Stimulated activated naive CD4-positive, alpha-beta T cell treated with Interleukin-2 at 50 U/mL for 16 hours (primary cell): ENCODE results near the gene TPP1.

Experiments used
- DNase-seq: peaks from one replicate; lab custom pipeline; 2025; lab: John Stamatoyannopoulos, UW

The TPP1 gene

GRCh38 chr11:6627762-6628241, 8.6 kb upstream of the TPP1 start:
- DNase-seq: no peak

DNA sequence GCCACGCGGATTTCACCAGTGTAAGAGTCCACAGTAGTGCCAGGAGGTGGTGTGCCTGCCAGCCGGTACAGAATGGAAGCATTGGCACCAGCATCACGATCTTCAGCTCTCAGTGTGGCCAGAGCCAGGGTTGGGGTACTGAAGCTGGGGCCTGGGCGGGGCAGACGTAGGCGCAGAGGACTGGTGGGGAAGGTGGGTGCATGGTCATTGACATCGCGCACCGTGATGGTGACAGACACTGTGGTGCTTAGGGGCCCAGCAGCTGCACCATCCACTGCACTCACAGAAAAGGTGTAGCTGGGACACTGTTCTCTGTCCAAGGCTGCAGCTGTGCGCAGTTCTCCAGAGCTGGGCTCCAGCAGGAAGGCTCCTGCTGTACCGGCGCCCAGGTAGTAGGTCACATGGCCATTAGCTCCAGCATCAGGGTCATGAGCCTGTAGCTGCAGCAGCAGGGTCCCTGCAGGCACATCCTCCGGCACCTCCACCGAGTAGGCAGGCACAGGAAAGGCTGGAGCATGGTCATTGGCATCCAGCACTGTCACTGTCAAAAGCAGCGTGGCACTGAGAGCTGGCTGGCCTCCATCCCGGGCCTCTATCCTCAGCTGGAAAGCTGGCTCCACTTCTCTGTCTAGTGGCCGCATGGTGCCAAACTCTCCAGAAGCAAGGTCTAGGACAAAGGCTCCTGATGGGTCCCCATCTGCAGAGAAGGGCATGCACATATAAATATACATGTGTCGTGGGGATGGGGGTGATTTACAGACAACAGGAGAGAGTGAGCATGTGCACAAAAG, 7.9 kb upstream of the TPP1 start:
- no peak for DNase-seq

DNA sequence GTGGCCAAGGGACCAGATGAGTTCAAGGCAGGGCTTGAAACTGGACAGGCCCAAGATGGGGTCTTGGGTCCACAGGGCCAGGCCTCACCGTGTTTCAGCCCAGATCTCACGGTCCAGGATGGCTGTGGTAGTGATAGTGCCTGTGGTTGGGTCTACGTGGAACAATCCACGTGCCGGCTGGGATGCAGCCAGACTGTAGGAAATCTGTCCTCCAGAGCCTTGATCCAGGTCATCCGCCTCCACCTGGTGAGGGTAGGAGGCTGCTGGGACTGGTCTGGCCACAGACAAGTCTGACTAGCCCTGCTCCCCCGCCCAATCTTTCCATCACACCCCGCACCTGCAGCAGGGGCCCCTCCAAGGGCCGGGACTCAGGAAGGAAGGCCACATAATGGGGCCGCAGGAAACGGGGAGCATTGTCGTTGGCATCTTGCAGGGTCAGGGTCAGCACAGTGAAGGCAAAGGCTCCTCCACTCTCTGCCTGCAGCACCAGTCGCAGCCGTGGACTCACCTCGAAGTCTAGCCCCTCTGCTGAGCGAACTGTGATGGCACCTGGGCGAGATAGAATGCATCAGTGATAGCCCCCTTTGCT, 6.7 kb upstream of the TPP1 start:
- DNase-seq: no peak

DNA sequence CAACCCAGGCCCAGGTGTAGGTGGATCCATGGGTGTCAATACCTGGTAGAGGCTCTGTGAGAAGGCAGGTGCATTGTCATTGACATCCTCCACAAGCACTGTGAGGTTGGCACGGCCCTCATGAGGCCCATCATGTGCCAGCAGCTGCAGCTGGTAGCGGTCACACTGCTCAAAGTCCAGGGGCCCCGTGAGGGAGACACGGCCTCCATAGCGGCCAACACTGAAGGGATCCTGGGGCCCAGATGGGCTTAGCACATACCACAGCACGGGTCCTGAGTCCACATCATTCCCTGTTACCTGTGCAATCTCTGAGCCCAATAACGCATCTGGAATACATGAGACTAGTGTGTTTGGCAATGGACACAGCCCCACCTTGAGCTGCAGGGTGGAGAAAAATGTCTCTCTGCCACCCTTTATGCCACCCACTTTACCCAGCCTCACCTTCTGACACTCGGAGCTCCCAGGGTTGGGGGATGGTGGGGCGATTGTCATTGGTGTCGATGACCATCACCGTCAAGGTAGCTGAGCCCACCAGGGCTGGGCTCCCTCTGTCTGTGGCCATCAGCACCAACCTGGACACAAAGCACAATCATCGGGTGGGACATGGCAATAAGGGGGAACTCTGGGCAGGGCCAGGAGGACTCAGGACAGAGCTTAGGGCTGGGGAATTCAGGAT, 6.1 kb upstream of the TPP1 start:
- no peak for DNase-seq

DNA sequence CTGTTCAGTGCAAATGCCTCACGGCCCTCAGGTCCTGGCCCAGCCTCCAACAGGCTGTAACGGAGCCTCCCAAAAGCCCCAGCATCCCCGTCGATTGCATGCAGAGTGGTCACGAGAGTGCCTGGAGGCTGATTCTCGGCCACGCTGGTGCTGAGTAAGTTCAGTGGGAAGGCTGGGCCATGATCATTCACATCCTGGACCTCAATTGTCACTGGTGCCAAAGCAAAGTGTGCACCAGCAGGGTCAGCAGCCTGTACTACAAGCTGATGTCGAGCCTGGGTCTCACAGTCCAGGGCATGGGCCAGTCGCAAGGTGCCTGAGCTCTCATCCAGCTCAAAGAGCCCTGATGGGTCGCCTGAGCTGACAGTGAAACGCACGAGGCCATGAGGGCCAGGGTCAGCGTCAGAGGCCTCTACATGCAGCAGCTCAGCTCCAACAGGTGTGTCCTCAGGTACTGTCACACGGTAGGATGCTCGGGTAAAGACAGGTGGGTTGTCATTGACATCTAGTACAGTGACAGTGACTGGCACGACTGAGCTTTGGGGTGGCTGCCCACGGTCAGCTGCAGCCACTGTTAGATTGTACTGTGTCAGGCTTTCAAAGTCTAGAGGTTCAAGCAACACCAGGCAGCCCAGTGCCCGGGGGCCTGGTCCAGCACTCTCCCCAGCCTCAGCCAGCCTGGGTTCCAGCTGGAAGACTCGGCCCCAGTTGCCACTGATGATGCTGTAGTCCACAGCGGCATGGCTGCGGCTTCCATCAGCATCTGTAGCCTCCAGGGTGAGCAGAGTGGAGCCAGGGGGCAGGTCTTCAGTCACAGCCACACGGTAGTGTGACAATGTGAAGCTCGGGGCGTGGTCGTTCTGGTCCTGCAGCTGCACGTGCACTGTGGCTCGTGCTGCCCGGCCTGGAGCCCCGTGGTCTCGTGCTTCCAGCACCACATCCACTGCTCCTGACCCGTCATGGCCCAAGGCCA, 4.5 kb upstream of the TPP1 start:
- no peak for DNase-seq

- no peak for DNase-seq
Measured at GRCh38 chr11:6622261-6623171, 3.3 kb upstream of the TPP1 start.

DNA sequence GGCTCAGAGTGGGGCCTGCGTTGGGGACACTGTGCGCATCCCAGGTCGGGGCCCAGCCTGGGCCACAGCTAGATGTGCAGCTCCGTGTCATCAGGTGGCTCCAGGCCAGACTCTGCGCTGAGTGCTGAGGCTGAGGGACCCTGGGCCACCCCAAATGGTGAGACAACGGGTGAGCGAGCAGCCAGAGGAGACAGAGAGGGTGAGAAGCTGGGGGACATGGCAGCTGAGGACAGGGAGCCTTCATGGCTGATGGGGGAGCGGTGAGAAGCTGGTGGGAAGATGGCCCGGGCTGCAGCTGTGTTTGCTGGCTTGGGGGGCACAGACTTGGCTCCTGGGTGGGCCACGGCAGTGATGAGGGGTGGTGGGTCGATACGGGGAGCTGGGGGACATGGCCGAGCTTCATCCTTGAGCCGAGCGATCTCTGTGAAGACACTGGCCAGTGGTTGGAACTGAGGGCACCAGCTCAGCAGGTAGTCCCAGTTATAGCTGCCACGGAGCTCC, 2.5 kb upstream of the TPP1 start:
- DNase-seq: no peak

DNA sequence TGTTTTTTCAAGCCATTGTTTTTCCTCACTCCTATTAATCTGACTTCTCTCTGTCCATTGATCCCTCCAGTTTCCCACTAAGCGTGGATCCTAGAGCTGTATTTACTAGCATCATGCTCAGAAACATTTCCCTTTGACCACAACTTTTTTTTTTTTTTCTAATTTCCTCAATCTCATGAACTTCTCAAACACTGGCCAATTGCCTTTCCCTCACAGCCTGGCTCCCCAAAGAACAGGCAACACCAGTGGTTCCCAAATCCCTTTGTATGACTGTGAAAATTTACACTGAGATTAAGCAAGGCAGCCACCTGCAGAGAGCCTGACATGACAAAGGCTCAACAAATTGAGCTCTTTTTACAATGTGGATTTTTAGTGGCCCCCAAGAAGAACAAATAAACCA, 1.4 kb upstream of the TPP1 start:
- no peak for DNase-seq

DNA sequence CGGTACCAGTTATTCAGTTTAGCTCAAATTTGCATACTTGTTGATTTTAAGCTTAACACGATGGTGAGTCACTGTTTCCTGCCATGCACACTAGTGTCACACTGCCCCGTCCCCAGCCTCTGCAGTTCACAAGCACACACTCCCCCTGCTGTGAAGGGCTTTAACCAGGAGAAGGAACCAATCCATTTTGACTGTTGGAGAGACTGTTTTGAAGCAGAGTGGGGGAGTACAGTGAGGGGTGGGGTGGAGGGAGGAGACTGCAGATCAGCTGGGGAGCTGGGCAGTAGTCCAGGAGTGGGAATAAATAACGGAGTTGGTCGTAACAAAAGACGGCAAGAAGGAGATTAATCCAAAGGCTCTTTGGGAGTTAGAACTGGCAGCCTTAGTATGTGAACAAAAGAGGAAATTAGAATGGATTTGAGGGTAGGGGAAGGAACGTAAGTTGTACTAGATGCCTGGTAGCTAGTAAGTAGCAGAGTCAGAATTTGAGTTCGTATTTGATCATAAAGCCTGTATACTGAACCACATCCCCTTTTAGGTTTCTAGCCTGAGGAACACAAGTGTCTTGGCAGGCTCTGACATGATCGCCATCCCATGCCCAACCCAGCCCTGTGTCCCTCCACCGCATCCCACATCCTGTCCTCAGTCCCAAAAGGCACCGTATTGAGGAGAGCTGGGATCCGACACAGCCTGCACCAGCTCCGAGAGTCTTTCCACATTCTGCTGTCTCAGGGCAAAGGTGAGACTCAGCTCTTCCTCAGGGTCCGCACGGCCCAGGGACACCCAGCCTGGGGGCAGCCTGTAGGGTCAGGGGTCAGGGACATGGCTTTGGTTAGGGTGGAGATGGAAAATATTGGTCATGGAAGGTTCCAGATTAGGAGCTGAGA, 862 bp downstream of the TPP1 start:
- DNase-seq: peak; percentile 69

DNA sequence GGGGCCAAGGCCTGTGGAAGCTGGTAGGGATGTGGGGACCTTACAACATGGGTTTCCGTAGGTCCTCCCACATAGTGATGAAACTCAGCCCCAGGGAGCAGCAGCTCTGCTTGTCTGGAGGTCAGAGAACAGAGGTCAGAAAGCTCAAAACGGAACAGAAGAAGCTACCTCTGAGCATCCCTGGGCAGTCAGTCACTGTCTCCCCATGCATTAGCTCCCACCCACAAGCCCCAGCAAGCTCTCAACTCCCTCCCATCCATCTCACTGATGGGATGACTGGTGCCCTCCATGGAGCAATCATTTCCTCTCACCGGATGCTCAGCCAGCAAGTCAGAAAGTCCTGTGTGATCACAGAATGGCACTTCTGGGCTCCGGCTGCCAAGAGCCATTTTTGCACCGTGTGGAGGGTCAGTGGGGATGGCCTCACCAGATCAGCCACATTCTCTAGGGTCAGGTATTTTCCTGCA, 1.9 kb downstream of the TPP1 start:
- DNase-seq: no peak

DNA sequence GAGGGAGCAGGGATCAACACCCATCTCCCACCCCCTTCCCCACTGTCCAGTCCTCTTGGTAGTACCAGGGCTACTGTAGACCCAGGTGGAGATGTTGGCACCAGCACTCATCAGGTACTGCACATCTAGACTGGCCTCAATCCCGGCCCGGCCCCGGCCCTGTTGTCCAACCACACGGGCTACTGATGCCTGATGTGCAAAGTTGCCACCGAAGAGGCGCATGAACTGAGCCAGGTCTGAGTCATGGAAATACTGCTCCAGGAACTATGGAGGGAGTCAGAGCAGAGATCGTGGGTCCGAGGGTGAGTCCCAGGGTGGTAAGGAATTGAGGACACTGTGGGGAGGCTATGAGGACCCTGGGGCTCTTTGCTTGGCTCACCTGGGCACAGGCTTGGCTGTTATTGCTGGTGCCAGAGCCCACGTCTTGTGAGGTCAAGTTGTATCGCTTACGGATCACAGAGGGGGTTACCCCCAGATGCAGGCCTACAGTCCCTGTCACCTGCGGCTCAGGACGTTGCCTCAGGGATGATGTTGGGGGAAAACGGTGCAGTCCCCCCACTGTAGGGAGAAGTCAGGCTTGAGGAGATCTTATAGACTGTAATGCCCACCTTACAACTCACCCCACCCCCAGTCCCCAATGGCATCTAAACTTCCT, 2.5 kb downstream of the TPP1 start:
- DNase-seq: no peak

GRCh38 chr11:6615882-6616585, 3.2 kb downstream of the TPP1 start:
- DNase-seq: no peak

GRCh38 chr11:6615046-6615445, 4.2 kb downstream of the TPP1 start:
- DNase-seq: no peak

DNA sequence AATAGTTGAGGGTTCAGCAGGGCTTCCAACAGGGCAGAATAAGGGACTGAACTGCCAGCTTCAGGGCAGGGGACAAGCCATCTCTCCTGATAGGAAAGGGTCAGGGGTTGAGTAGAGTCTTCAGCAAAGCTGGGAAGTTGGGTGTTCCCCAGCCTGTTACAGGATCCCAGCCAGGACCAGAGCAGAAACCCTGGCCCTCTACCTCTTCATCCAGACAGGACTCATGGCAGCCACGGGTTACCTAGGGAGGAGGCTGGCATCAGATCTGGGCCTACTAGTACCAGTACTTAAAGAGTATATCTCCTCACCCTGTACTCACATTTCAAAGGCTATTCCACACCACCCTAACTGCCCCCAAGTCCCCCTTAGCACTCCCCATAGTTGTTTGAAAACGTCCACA, 4.8 kb downstream of the TPP1 start:
- DNase-seq: no peak

GRCh38 chr11:6613496-6613895, 5.7 kb downstream of the TPP1 start:
- no peak for DNase-seq

DNA sequence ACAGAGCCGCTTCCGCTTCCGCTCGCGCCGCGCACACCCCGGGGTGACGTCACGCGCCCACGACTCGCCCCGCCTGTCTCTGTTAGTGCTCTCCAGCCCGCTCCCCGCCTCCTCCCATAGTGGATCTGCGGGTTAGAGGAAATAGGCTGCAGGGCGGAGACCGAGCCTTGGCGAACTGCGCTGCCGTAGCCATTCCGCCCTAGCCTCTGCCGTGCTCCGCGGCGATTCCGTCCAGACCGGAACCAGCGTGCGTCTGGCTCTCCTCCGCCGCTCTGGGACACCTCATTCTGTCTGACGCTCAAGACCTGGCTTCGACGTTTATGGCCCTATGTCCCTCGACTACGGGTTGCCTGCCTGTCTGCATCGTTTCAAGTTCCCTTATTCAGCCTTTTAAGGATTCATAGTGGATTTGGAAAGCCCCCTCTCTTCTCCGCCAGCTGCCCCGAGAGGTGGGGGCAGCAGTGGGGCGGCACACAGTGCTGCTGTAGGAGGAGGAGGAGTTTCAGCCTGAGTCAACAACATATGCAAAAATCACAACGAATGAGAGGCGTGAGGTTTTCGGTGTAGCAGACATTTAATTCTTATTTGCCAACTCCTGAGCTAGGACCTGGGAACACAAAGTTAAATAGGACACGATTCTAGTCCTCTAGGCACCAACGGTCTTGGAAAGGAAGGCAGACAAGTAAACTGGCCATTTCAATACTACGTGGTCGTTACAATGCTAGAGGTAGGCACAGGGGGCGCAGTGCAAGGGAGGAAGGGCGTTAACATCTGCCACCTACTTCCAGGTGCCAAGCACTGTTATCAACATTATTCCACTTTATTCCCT, 6.8 kb downstream of the TPP1 start, which contains the start of gene TAF10:
TSS of gene TAF10 (minus strand) at position 4 of the 829 bp plus-strand sequence. CDS start 27 bp downstream, outside the sequence.
- DNase-seq: peak; percentile 89

DNA sequence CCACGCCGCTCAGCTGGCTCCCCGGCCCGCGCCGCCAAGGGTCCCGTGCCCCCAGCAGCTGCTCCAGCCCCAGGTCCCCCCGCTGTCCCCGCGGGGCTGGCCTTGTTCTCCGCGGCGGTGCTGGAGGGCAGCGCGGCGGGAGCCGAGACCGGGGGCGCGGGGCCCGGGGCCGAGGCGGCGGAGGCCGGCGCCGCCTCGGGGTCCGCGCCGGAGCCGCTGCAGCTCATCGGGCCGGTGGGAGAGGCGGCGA, 7.3 kb downstream of the TPP1 start:
- DNase-seq: no peak
